Esophagus muscularis mucosa (tissue), 4 donors: ENCODE measurements around the gene MOB1B.
"Not testable (repeated sequence)": the region's sequence is repeated elsewhere in the genome, so short reads cannot be mapped to it uniquely, and the experiment has no call there.

Source experiments
- EP300 ChIP-seq: sonication (generic); formaldehyde crosslinking; IDR thresholded peaks from one replicate; pipeline ENCODE4 v1.6.1; 2017; ENCODE audit warnings: antibody characterized with exemption
- POLR2A ChIP-seq: fragments of 450-650 bp; IDR thresholded peaks from one replicate; pipeline ENCODE4 v1.6.1; 2017; ENCODE audit warnings: antibody characterized with exemption, moderate library complexity, mild to moderate bottlenecking, low read depth
- POLR2AphosphoS5 ChIP-seq, 2 donors: sonication (generic); formaldehyde crosslinking; IDR thresholded peaks; one replicate each; pipeline ENCODE4 v1.6.1; 2017; ENCODE audit warnings: antibody characterized with exemption in 2 of 2
- TF ChIP-seq, protein P1 (sequence below), 3 experiments: fragments of 200-600 bp in 2 of 3; fragments of 450-650 bp in 1 of 3; sonication (generic) in 2 of 3; IDR thresholded peaks; one replicate each; pipeline ENCODE4 v1.5.1; 2017 to 2019; ENCODE audit warnings: antibody characterized with exemption in 3 of 3, mild to moderate bottlenecking in 2 of 3, moderate library complexity in 1 of 3

DNA sequence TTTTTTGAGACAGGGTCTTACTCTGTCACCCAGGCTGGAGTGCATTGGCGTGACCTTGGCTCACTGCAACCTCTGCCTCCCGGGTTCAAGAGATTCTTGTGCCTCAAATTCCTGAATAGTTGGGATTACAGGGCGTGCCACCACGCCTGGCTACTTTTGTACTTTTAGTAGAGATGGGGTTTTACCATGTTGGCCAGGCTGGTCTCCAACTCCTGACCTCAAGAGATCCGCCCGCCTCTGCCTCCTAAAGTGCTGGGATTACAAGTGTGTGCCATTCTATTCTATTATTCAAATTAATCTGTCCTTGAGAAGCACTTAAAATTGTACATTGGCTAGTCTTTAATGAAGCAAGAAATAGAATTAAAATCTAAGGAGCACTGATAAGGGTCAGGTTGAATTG, 3.6 kb upstream of the MOB1B start:
- TF ChIP-seq, protein P1, sequence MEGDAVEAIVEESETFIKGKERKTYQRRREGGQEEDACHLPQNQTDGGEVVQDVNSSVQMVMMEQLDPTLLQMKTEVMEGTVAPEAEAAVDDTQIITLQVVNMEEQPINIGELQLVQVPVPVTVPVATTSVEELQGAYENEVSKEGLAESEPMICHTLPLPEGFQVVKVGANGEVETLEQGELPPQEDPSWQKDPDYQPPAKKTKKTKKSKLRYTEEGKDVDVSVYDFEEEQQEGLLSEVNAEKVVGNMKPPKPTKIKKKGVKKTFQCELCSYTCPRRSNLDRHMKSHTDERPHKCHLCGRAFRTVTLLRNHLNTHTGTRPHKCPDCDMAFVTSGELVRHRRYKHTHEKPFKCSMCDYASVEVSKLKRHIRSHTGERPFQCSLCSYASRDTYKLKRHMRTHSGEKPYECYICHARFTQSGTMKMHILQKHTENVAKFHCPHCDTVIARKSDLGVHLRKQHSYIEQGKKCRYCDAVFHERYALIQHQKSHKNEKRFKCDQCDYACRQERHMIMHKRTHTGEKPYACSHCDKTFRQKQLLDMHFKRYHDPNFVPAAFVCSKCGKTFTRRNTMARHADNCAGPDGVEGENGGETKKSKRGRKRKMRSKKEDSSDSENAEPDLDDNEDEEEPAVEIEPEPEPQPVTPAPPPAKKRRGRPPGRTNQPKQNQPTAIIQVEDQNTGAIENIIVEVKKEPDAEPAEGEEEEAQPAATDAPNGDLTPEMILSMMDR (IDR thresholded peaks at IDR 0.05) = not testable (repeated sequence)
- TF ChIP-seq POLR2A; POLR2AphosphoS5 (IDR thresholded peaks at IDR 0.05); EP300: not testable (repeated sequence)
